GM18498 (cell line): Measurements from ENCODE around the gene SMIM28.

Experiments used
- ATAC-seq: cut with Tn5 transposase; IDR thresholded peaks from one replicate; pipeline ENCODE4 v1.9.1; 2021; ENCODE audit warnings: mild to moderate bottlenecking, moderate library complexity; ENCODE audit not compliant: unreplicated experiment

The SMIM28 gene

DNA sequence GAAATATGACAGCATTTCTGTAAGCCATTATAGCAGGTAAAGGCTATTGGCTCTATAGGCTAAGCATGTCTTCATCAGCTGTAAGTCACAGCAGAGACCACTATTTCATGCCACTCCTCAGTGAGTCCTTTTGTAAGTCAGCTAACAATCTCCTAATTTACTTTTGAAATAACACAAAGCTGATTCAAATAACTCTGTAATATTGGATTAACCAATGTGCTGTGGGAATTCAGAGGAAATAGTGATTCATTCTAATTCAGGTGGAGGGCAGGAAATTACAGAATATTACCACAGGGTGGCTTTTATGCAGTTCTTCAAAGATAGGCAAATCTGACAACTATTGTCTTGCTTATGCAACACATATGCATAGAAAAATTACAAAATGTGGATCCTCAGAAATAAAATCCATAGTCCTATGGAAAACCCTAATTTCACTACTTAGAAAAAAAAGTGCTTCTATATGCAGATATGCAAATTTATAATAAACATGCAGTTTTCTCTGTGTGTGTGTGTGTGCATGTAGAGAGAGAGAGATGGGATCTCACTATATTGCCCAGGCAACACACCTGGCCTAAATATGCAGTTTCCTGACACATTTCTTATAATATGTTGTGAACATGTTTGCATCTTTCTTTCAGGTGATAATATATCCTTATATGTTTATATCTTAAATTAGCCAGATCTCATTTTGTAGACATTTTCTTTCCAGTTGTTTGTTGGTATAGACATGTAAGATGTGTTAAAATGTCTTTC, 4.8 kb upstream of the SMIM28 start:
- ATAC-seq: no peak

DNA sequence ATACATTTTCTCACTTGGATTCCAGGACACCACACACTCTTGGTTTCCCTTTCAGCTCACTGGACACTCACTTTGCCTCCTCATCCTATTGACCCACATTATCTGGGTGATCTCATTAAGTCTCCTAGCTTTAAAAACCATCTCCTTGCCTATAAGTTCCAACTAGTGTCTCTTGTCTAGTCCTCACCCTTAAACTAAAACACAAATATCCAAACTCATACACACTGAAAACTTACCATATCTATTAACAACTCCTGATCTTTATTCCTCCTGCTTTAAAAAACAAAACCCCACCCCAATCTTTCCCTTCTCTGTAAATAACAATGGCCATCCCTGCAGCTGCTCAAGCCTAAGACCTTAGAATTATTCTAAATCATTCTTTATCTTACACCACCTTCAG, 3.5 kb upstream of the SMIM28 start:
- no peak for ATAC-seq

DNA sequence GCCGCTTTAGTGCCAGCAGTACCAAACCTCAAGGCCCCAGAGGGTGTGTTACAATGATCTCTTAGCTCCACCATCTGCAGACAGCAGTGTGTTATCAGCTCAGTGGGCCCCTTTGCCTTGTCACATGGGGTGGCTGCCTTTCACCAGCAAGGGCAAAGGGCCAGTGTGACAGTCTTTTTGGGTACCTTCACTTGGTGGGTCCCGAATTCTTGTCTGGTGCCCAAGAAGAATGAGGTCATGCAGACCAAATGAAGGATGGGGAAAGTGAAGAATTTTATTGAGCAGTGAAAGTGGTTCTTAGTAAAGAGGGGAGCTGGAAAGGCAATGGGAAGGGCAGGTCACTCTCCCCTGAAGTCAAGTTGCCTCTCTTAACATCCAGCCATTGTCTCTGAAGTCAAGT, 2.9 kb upstream of the SMIM28 start:
- no peak for ATAC-seq

DNA sequence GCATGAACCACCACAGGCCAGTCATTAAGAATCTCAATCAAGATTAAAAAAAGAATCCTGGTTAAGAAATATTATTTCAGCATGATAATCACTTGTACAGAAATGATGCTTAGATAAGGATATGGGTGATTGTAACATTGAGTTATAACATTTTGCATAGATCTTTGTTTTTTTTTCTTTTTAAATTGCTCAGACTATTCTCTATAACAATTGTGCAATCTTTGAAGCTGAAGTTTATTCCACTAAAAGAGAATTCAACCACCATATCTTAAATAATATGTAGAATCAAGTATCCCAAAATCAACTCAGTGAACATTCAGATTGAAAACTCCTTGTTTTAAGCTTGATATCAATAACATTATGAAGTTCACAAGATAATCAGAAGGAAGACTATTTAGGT, 663 bp upstream of the SMIM28 start:
- no peak for ATAC-seq

DNA sequence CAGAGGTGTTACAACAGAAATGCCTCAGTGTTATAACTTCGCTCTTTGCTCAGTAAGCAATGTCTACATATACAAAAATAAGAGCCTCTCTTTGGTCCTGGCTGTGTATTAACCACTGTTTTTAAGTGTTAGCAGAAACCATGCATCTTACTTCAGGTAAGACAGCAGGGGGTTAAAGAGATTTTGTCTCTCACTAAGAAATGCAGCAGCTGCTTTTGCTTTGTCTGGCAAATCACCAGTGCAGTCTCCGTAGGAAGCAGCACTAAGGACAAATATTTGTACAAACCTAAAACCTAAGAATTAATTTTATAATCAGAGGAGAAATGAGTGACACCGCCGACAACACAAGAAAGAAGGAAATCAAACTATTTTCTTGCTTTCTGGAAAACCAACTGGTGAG, 758 bp downstream of the SMIM28 start:
- ATAC-seq: no peak

DNA sequence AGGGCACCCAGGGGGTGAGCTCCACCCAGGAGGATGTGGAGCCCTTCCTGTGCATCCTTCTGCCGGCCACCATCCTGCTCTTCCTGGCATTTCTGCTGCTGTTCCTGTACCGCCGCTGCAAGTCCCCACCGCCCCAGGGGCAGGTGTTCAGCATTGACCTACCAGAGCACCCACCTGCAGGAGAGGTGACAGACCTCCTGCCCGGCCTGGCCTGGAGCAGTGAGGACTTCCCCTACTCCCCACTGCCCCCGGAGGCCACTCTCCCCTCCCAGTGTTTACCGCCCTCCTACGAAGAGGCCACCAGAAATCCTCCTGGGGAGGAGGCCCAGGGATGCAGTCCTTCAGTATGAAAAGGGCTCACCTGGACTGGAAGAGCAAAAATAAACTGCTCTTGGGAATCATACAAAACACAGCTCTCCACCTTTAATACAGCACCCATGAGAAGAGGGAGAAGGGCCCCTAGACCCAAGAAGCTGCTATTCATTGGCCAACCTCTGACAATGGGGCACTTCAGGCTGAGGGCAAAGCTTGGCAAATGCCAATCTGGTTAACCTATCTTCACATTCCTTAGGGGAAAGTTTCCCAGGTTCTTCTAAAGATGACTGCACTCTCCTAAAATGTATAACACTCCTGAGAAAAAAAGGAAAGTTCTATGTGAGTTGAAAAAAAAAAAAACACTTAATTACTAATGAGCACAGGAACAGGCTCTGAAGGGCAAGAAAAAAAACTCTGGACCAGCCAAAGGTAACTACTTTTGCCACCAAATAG, 5.0 kb downstream of the SMIM28 start:
- ATAC-seq: no peak

DNA sequence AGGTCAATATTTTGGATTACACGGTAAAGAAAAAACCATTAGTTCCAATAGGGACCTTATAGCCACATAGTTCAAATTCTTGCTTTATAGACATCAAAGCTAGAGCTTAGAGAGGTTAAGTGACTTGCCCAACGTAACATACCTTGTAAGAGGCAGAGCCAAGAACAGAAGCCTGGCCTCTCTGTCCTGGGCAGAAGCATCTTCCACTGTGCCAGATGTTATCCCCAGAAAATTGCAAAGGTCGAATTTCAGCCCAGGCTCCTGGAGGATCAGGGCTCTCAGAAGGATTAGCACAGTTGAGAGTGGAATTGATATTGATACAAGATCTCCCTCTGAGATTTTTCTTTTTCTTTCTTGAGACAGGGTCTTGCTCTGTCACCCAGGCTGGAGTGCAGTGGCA, 6.1 kb downstream of the SMIM28 start:
- ATAC-seq: no peak

DNA sequence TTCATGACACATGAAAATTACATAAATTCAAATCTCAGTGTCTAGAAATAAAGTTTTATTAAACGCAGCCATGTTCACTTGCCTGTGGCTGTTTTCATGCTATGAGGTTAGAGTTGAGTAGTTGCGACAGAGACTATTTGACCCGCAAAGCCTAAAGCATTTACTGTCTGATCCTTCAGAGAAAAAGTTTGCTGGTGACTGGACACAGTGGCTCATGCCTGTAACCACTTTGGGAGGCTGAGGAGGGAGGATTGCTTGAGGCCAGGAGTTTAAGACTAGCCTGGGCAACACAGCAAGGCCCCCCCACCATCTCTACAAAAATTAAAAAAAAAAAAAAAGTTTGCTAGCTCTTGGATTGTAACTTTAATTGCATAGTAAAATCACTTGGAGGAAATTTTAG, 9.2 kb downstream of the SMIM28 start:
- no peak for ATAC-seq

DNA sequence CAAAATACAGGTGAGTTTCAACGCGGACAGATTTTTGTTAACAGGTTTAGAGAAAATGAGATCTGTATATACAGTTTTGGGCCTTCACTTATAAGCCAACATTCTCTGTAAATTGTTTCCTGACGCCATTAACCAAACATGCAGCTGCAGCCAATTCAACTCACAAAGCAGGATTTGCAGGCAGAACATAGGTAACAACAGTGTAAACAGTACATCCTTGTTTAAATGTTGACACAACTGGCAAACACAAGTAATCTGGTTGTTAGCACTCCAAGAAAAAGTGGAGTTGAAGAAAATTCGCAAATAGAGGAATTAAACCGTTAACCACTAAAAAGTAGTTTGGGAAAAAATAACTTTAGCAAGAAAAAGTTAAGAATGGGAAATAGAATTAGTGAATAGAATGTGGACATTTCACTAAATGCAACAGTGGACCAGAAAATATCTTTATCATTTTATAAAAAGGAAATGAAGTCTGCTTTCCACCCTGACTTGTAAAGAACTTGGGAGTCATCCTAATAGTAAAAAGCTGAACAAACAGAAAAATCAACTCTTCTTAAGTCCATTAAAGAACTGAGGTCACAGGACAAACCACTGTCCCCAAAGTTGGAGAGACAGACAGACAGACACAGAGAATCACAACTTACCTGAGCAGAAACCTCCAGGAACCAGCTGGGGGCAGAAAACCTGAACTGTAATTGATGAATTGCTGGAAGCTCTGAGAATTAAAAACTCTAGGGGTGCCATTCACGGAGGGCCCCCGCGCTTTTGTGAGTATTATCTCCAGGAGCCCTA, 10.1 kb downstream of the SMIM28 start:
- ATAC-seq: no peak

DNA sequence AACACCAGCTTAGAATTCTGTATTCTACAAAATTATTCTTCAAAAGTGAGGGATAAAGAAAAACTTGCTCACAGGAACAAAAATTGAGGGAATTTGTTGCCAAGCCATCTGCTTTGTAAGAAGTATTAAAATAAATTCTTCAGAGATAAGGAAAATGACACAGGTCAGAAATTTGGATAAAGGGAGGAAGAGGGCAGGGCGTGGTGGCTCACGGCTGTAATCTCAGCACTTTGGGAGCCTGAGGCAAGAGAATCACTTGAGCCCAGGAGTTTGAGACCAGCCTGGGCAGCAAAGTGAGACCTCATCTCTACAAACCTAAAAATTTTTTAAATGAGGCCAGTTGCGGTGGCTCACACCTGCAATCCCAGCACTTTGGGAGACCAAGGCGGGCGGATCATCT, 11.8 kb downstream of the SMIM28 start:
- ATAC-seq: no peak

DNA sequence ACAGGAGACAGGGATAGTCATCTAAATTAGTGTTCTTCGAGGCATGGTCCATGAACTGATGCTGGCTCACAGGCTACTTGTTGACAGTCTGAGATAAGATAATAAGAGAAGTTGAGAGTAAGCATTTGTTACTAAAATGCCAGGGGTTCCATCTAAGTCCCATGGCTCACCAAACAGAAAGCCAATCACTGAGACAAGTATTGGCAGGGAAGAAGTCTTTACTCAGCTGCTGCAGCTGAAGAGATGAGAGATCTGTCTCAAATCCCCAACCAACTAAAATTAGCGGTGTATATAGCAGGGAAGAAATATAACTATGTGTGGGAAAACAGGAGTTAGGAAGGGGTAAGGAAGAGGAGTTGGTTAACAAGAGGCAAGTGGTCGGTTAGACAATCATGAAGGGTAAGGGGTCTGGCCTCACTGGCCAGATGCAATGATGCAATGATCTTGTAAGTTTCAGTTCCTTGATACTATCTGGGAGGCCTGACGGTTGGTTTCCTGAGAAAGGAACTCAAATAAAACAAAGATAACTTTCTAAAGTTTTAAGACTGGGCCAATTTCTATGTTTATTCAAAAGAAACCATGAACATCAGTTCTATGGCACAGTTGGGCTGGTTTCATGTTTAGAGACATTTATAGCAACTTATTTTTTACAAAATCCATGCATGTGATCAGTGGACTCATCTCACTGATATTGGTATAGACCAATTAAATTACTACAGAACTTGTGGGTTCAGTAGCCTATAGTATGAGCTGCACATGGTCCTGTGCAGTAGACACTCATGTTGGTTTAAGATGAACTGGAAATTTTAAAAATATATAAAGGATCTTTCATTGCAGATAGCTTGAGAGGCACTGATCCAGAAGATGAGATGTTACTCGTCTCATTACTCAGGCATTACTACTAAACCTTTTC, 16.4 kb downstream of the SMIM28 start:
- no peak for ATAC-seq

DNA sequence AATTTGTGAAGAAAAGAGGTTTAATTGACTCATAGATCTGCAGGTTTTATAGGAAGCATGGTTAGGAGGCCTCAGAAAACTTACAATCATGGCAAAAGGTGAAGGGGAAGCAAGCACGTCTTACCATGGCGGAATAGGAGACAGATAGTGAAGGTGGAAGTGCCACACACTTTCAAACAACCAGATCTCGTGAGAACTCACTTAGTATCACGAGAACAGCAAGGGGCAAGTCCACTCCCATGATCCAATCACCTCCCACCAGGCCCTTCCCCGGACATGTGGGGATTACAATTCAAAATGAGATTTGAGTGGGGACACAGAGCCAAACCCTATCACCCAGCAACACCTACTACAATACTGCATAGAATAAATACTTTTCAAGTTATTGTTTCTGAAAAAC, 19.0 kb downstream of the SMIM28 start:
- ATAC-seq: no peak

DNA sequence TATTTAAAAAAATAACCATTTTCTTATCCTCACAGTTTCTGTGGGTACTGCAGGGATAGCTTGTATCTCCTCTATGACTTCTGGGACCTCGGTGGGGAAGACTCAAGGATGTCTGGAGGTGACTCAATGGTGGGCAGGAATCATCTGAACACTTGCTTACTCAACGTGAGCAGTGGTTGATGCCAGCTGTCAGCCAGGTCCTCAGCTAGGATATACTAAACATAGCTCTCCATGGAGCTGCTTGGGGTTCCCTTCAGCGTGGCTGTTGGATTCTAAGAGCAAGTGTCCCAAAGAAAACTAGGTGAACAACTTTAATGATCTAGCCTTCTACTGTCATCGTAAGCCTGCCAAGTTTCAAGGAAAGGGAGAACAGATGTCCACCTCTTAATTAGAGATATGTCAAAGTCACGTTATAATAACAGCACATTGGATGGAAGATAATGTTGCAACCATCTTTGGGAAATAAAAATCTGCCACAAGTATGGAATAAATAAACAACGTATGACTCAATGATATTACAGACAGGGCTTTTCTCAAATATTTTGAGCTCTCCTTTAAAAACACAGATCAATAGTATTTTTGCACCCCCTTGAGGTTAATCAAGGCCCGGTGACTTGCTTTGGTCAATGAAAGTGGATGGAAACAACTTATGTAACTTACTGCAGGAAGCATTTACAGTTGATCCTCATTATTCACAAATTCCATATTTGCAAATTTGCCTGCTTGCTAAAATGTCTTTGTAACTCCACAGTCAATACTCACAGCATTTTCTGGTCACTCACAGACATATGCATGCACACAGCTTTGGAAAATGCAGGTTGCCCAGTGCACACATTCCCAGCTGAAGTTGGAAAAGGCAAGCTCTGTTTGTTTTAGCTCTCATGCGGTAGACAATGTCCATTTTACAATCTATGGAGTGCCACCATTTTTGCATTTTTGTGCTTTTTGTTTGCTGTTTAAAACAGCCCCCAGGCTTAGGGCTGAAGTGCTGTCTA, 19.7 kb downstream of the SMIM28 start:
- ATAC-seq: no peak

DNA sequence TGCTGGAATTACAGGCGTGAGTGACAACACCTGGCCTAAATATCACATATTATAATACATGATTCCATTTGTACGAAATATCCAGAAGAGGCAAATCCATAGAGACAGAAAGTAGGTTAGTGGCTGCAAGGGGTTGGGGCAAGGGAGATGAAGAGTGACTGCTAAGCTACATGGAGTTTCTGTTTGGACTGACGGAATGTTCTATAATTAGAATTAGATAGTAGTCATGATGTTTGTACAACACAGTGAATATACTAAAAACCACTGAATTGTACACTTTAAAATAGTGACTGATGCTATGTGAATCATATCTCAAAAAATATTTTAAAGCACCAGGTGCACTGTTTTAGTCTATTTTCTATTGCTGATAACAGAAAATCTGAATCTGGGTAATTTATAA, 22.6 kb downstream of the SMIM28 start:
- ATAC-seq: no peak

DNA sequence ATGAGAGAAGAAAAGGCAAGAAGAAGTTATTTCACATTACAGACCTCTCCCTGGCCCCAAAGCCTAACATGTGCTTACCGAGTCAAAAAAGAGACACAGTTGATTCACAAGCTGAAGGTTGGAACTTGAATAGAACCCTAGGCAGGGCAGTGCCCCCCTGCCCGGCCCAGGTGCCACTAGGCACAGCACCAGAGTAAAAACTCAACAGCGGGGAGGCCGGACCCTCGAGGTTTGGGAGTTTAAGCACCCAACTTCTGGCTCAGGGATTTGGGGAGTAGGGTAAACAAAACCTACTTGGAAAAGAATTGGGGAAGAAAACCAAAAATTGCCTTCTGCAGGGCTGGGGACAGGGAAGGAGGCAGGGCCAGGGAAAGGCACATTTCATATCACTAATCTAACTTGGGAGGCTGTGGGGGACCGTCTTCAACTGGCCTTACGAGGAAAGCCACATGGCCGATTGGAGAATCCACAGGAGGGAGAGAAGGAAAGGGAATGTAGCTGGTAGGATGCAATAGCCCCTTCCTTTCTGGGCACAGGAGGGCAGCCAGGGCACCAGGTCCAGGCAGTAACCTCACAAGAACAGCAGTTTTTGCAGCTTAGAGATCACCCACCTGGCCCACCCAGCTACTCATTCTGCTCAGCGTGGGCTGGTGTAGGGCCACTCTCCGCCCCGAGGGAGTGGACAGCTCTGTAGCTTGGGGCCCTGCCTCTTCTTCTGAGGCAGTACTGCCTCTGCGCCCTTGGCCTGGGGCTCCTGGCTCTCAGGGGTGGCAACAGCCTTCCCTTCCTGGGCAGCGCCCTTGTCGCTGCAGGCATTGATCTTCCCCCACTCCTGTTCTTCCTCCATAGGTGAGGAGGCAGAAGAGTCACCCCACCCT, 24.5 kb downstream of the SMIM28 start:
- ATAC-seq: no peak

DNA sequence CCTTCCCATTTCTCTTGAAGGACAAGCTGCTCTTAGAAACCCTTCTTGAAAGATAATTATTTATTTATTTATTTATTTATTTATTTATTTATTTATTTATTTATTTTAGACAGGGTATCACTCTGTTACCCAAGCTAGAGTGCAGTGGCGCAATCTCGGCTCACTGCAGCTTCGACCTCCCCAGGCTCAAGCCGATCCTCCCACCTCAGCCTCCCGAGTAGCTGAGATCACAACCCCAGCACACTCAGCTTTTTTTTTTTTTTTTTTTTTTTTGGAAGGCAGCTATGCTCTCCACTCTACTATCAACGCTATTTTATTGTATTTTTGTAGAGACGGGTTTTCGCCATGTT, 25.1 kb downstream of the SMIM28 start:
- no peak for ATAC-seq

DNA sequence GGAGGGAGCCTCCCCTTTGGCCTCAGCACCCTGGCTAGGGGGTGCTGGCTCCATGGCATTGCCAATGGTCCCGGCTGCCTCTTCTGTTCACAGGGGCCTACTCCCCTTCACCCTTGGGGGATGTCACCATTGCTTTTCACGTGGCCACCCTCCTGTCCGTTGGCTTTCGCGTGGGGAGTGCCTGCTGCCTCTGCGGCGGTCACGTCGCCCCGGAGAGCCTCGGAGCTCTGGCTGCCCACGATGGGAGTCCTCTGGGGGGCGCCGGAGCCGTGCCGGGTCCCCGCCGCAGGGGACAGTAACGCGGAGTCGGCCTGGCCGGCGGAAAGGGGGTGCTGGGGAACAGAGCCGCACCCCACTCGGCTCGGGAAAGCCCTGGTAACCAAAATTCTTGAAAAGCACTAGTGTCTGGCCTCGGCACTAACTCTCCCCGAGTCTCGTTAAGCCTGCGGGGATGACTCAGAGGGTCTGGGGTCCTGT, 25.7 kb downstream of the SMIM28 start:
- ATAC-seq: peak; percentile 25
